T-helper 1 cell treated with Interleukin-12 subunit alpha and Interleukin-12 subunit beta and Interleukin-4 antibody, amounts not matched to agents 30 ng/mL and 1 ng/mL, for 36 hours (primary cell): ENCODE results near the gene FKRP. TPM values are rescaled to one million over a fixed set of nuclear protein-coding genes. Genes with fewer than 3 reads are reported as not detected.
"Not testable (repeated sequence)": the region's sequence is repeated elsewhere in the genome, so short reads cannot be mapped to it uniquely, and the experiment has no call there.

Experiments
- intact Hi-C: fragments of 100-400 bp; cut with micrococcal nuclease; formaldehyde crosslinking; loops from one replicate; pipeline ENCODE4 v1.15.1; 2024
- total RNA-seq: library from RNA; stranded (reverse); gene quantifications from 2 replicates; pipeline ENCODE4 v1.2.3, GENCODE V29; 2022

The FKRP gene
- total RNA-seq, 1 donor from 2014 or later, result 20.5 TPM

DNA sequence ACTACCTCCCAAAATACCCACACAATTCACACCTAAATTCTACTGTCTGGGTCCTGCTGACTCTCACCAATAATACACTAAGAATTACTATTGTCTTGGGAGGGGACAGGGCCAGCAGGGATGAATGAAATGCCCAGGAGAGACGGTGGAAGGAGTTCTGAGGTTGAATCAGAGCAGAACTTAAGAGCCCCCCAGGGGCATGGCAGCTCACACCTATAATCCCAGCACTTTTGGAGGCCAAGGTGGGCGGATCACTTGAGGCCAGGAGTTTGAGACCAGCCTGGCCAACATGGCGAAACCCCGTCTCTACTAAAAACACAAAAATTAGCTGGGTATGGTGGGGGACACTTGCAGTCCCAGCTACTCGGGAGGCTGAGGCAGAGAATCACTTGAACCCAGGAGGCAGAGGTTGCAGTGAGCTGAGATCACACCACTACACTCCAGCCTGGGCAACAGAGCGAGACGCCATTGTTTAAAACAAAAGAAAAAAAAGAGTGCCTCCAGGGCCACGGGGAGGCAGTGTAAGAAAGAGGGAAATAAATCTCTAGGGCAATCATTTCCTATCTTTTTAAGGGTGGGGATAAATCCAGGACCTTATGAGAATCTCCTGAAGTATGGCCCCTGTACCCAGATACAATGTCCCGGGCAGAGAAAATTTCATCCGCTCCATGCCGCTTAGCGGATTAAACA is 32.2 kb downstream of the FKRP start:
- intact Hi-C loops, result not testable (repeated sequence)

DNA sequence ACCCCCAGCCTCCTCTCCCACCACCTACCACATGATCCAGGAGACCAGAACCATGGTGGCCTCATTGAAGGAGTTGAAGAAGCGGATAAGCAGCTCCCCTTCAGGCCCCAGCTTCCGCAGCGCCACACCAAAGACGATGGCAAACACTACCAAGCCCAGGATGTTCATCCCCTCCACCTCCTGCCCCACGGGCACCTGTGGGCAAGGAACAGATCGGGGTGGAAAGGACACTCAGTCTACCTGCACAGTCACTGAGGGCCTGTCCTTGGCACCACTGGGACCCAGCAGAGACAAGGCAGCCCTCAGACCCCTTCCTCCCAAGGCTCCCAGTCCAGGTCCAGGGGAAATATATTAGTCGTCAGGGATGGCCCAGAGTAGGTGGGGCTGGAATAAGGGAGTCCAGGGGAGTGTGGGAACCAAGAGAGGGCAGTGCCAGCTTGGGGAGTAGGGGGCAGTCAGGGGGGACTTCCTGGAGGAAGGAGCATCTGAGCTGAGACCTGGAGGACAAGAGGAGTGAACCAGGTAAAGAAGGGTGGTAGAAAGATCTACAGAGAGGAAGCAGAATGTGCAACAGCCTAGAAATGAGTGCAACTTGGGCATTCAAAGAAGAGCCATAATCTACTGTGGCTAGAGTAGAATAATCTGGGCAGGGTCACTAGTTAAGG is 36.6 kb downstream of the FKRP start:
- intact Hi-C loops, result no loop called here

DNA sequence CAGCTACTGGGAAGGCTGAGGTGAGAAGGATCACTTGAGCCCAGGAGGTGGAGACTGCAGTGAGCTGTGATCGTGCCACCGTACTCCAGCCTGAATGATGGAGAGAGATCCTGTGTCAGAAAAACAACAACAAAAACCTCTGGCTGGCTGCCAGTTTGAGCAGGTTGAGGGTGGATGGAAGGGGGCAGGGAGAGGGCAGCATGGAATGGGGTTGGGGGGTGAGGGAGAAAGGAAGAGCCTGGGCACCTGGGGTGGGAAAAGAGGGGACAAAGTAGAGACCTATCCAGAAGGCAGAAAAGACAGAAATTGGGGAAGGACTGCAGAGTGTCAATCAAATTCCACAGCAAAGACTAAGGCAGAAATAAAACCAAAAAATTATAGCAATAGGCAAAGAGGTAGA is 37.8 kb downstream of the FKRP start:
- intact Hi-C loops, result loop anchor here (1.0 to 2.0 kb wide), 2 partner anchors 9 to 123 kb away; partner anchors contain the start of gene DACT3

DNA sequence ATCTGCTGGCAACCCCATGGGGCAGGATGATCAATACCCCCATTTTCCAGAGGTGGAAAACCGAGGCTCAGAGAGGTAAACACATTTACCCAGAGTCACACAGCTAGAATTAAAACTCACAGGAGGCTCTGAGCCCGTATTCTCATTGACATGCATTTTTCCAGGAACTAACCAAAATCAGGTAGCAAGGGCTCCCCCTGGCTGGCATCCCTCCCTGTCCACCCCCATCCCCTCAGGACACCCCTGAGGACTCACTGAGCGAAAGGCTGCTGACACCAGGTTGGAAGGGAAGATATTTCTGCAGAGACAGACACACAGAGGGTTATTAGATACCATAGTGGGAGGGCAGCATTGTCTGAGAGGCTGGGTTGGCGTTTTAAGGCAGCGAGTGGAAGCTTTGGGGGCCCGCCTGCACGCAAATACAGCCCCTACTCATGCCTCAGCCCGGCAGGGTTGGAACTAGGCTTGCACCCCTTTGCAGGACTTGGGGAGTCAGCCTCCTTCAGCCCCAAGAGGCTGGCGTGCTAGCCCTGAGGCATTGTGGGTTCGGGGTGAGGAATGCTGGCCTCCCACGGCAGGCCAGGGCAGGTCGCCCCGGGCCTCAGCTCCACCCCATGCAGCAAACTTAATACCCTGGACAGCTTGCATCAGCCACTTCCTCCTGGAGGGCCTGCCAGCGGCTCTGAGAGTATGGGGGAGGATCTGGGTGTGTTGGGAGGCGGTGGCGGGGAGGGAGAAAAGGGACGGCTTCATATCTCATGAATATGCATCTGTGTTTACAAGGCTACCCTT is 38.6 kb downstream of the FKRP start:
- intact Hi-C loops, result loop anchor here (1.0 to 5.0 kb wide), 6 partner anchors 8 to 922 kb away; partner anchors contain the start of genes DACT3, FKRP, FOXA3 and STRN4

DNA sequence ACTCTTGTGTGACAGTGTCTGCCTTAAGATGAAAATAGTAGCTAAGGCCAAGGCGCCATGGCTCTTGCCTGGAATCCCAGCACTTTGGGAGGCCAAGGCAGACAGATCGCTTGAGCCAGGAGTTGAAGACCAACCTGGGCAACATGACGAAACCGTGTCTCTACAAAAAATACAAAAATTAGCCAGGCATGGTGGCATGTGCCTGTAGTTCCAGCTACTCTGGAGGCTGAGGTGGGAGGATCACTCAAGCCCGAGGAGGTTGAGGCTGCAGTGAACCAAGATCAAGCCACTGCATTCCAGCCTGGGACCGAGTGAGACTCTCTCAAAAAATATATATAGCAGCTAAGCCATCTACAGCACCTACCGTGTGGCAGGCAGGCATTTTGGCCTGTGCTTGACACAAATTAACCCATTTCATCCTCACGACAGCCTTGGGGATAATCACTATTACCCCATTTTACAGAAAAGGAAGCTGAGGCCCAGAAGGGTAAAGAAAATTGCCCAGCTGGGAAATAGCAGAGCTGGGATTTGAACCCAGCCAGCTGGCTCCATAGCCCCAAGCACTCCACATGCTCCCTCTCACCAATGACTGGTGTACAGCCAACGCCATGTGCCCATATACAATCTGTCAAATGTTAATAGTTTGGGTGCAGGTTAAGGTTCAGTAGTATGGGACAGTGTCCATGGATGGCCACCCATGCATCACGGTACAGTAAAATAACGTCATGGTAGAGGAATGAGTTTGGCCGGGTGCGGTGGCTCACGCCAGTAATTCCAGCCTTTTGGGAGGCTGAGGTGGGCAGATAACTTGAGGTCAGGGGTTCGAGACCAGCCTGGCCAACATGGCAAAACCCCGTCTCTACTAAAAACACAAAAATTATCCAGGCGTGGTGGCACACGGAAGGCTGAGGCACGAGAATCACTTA is 39.5 kb downstream of the FKRP start:
- intact Hi-C loops, result loop anchor here (2.0 to 5.0 kb wide), 5 partner anchors 38 to 923 kb away; partner anchors contain the start of genes DACT3, FKRP, FOXA3 and STRN4

DNA sequence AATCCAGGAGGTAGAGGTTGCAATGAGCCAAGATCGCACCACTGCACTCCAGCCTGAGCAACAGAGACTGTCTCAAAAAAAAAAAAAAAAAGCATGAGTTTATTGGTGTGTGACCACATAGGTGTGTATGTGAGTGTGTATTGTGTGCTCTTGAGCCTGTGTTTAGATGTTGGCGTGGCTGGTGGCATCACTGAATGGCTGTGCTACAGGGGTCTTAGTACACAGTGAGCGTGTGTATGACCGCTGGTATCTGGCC is 40.1 kb downstream of the FKRP start:
- intact Hi-C loops, result loop anchor here (1.0 to 5.0 kb wide), 10 partner anchors 29 to 924 kb away; partner anchors contain the start of genes AP2S1, DACT3, FKRP and FOXA3

DNA sequence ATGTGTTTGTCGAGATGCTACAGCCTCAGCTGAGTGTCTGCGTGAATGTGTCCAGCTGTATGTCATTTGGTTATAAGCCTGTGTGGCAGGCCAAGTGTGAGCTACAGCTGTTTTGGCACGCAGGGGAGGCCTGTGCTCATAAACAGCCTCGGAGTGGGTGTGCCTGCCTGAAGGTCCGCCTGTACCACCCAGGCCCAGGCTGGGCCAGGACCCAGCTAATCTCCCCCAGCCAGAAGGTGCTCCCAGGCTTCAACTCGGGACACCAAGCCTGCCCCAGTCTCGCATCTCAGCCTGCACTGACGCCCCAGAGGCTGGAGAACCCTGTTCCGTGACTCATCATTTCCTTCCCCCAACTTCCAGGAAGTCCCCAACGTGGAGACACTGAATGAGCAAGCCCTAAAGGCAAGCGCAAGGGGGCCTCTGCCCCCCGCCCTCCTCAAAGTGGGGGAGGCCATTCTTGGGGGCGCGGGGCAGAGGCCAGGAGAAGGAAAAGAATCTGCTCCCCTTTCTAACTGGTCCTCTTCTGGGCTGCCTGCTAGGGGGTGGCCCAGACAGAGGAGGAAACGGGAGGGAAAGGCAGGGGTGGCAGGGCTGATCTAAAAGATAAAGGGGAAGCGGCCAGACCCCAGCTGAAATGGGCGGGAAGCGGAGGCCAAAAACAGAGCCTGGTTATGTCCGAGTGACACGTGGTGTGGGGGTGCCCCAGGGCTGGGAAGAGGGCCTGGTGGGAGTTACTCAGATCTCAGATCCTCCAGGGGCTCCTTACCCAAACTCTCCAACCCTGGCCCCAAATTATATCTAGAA is 40.6 kb downstream of the FKRP start:
- intact Hi-C loops, result loop anchor here (1.0 to 5.0 kb wide), 9 partner anchors 29 to 924 kb away; partner anchors contain the start of genes AP2S1, FKRP, FOXA3 and STRN4

DNA sequence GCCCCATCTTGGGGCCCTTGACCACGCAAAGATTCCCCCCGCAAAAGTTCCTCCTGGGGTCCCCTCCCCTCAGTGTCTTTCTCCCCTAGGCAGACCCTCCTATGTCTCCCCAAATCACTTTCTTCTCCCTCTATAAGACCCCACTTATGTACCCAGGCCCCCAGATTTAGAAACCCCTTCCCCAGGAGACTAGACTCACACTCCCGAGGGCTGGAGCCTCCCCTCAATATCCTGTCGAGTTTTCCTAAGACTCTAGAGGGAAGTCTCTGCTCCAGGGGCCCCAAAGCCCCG is 41.1 kb downstream of the FKRP start:
- intact Hi-C loops, result loop anchor here (2.0 to 5.0 kb wide), 5 partner anchors 40 to 925 kb away; partner anchors contain the start of genes FKRP, FOXA3, STRN4 and SYMPK

DNA sequence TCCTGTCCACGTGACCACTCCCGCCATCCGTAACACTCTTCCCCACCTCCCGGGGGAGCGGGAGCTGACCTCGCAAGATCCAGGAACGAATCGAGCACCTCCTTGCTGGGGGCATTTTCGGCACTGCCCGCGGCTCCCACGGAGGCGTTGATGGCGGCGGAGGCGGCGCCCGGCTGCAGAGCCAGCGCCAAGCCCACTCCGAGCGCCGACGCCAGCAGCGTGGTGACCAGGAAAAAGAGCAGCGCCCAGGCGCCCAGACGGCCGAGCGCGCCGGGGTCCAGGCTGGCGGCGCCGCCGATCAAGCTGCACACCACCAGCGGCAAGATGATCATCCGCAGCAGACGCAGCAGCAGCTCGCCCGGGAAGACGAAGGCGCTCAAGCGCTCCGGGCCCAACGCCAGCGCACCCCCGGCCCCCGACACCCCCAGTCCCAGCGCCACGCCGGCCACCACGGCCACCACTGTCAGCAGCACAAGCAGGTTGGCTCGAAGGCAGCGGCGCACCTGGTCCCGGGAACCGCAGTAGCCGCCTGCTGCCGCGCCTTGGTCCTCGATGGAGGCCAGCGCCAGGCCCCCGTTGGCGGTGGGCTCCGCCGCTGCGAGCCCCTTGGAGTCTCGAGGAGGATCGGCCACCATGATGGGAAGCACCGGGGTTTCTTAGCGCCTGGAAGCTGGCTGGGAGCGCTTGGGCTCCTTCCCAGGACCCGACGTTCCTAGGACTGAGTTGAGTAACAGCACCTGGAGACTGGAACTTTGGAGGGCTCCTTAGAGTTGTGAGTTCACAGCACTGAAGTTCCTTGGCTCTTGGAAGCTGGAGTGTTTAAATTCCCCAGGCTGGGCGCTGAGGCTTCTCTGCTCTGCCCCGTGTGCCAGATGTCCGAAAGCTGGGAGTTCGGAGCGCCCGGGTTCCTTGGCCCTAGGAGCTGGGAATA is 41.7 kb downstream of the FKRP start:
- intact Hi-C loops, result loop anchor here (1.0 to 5.0 kb wide), 8 partner anchors 34 to 925 kb away; partner anchors contain the start of genes FKRP, FOXA3, STRN4 and SYMPK

DNA sequence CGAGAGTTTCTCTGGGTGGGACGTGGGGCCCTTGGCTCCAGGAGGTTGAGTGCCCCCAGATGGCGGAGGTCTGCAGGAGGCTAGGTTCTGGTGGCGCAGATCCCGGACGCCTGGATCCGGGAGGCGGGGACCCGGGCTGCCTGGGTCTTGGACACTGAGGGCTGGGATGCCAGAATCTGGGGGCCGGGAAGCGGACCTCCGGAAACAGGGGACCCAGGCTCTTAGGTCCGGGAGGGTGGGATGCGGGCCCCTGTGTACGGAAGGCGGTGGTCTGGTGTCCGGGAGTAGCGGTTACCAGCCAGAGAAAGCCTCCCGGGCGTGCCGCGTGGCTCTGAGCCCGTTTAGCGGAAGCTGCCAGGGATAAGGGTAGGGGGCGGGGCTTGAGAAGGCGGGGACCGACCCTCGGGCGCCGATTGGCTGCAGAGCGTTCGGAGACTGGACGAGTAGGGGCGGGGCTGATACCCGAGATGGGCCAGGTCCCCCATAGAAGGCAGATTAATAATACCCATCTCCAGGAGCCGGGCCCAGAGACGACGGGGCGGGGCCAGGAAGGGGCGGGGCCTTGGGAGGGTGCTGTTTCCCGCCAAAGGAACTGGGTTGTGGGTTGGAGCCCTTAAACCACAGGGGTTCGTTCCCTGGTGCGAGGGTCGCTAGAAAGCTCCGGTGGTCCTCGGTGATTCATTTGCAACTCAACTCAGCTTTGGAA is 42.6 kb downstream of the FKRP start, which contains the start of gene SLC1A5:
Gene SLC1A5 (minus strand): TSS at position 333 of the 706 bp plus-strand sequence. CDS start 629 bp downstream, outside the sequence.
- intact Hi-C loops, result loop anchor here (1.0 to 5.0 kb wide), 7 partner anchors 33 to 926 kb away; partner anchors contain the start of genes FKRP, FOXA3, STRN4 and SYMPK

DNA sequence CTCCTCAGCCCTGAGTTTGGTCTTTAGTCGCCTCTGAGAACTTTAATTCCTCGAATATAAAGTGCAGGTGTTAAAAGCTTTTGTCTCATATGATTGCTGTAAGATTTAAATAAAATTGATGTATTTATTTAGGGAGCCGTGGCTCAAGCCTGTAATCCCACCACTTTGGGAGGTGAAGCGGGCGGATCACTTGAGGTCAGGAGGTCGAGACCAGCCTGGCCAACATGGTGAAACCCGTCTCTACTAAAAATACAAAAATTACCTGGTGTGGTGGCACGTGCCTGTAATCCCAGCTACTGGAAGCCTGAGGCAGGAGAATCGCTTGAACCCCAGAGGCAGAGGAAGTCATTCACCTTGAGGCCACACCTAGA is 43.1 kb downstream of the FKRP start:
- intact Hi-C loops, result loop anchor here (1.0 to 5.0 kb wide), 7 partner anchors 32 to 927 kb away; partner anchors contain the start of genes FKRP, FOXA3, STRN4 and SYMPK

DNA sequence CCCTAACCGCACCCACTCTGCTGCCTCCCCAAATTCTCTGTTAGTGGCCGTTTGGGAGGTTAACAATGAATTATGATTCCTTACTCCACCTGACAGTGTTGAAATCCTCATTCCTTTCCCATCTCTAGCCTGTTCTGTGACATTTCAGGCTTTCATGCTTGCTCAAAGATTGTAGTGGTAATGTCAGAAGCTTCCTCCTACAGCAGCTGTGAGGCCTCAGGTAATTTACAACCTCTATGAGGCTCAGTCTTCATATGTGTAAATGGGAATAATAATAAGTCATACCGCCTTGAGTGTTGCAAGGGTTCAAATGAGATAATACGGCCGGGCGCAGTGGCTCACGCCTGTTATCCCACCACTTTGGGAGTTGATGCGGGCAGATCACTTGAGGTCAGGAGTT is 43.5 kb downstream of the FKRP start:
- intact Hi-C loops, result loop anchor here (5.0 kb wide), 4 partner anchors 42 to 927 kb away; partner anchors contain the start of genes FKRP, FOXA3, STRN4 and SYMPK

DNA sequence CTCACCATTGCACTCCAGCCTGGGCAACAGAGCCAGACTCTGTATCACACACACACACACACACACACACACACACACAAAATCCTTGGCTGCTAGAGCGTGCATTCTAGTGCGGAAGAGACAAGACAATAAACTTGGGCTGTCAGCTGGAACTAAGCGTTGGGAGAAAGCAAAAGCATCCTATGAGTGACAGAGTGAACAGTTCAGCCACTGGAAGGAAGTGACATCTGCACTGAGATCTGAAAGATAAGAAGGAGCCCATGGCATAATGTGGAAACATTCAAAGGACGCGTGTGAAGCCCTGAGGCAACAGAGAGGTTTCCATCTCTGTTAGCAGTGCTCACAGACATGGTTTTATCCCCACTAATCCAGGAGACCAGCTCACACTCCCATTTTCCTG is 46.1 kb downstream of the FKRP start:
- intact Hi-C loops, result loop anchor here (1.0 kb wide), 3 partner anchors 8 to 58 kb away; partner anchors contain the start of gene AP2S1

DNA sequence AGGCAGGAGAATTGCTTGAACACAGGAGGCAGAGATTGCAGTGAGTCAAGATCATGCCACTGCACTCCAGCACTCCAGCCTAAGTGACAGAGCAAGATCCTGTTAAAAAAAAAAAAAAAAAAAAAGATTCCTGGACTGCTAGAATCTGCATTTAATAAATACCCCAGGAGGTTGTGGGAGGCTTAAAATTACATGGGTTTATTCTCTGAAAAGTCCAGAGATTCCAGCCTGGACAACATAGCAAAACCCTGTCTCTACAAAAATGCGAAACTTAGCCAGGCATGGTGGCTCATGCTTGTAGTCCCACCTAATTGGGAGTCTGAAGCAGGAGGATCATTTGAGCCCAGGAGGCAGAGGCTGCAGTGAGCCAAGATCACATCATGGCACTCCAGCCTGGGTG is 52.0 kb downstream of the FKRP start:
- intact Hi-C loops, result no loop called here

DNA sequence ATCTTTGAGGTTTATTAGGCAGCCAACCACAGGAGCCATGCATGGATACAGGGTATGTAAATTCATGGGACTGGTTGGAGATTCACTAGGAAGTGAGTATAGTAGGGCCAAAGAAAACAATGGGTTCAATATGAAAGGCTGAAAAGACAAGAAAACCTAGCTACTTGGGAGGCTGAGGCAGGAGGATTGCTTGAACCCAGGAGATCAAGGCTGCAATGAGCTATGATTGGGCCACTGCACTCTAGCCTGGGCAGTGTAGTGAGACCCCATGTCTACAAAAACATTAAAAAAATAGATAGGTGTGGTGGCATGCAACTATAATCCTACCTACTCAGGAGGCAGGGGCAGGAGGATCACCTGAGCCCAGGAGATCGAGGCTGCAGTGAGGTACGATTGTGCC is 52.9 kb downstream of the FKRP start:
- intact Hi-C loops, result no loop called here

DNA sequence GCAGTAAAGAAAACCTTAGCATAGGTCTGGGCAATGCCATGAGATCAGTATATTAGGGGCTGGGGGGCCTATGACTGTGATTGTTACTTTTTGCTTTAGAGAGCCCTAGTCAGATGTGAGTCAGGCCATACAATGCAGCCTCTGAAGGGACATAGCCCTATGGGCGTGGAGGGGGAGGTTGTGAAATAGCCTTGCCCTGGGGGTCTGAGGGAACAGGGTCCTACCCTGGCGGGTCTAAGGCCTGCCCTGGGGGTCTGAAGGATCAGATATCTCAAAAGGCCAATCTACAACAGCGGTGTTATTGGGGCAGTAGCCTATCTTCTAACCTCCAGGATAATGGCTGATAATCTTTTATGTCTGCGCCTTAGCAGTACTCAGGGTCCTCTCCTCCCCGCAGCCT is 56.3 kb downstream of the FKRP start:
- intact Hi-C loops, result no loop called here

DNA sequence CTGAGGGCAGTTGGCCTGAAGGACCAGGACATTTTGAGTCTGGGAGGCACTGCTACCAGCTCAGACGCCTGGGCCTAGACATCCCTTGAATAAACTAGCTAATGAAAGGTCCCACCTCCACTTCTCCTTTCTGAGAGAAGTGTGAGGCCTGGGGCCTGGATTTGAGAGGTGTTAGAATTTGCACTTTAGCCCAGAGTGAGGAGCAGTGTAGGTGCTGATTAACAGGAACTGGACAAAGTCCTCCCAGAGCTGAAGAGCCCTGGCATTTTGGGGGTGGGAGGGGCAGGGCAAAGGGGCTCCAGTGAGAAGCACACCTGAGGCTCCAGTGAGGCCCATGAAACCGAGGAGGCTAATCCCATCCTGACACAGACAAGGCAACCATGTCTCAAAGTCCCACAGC is 57.7 kb downstream of the FKRP start:
- intact Hi-C loops, result no loop called here

DNA sequence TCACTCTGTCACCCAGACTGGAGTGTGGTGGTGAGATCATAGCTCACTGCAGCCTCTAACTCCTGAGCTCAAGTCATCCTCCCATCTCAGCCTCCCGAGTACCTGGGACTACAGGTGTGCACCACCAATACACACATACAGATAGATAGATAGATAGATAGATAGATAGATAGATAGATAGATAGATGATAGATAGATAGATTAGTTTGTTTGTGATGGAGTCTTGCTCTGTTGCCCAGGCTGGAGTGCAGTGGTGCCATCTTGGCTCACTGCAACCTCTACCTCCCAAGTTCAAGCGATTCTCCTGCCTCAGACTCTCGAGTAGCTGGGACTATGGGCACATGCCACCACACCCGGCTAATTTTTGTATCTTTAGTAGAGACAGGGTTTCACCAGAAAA is 58.6 kb downstream of the FKRP start:
- intact Hi-C loops, result not testable (repeated sequence)
